Stimulated activated CD4-positive, alpha-beta T cell treated with anti-CD3 and anti-CD28 coated beads, TNF-alpha, amount 100 ng/mL, for 48 hours (primary cell): ENCODE measurements around the gene RREB1.

Experiments
- DNase-seq, 3 donors: peaks; one replicate each; pipeline ENCODE4 v3.0.0-alpha.2; 2020; ENCODE audit warnings: low read depth in 3 of 3

Gene RREB1

GRCh38 chr6:7222197-7222596 lies 114.4 kb downstream of the RREB1 start:
- no peak for DNase-seq

DNA sequence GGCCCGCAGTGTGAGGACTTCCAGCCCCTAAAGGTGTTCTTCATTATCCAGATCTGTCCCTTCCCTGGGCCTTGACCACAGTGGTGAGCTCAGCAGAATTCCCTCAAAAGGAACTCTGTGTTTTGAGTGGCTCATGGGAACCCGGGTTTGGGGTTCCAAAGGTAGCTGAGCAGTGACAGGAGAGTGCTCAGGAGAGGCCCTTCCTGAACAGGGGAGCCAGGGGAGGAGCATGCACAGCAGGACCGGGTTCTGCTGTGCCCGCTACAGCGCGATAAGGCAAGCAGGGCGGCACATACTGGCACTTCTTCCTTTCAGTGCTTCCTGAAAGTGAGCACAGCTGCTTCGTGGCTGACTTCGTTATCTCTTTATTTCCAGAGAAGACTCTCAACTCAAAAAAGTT lies 117.0 kb downstream of the RREB1 start:
- DNase-seq = no peak

DNA sequence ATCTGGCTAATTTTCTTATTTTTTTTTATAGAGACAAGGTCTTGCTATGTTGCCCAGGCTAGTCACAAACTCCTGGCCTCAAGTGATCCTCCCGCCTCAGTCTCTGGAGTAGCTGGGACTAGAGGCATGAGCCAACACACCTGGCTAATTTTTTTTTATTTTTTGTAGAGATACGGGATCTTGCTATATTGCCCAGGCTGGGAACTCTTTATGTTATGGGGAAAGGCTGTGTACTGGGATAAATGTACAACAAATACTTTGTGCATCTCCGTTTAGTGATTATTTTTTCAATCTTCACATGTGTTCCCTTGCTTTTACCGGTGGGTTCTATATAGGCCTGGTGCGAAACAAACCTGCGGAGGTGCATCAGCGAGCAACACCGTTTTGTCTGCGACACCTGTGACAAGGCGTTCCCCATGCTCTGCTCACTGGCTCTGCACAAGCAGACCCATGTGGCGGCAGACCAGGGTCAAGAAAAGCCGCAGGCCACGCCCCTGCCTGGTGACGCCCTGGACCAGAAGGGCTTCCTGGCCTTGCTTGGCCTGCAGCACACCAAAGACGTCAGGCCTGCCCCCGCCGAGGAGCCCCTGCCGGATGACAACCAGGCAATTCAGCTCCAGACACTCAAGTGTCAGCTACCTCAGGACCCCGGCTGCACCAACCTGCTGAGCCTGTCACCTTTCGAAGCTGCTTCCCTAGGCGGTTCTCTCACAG lies 121.1 kb downstream of the RREB1 start:
- DNase-seq = no peak

DNA sequence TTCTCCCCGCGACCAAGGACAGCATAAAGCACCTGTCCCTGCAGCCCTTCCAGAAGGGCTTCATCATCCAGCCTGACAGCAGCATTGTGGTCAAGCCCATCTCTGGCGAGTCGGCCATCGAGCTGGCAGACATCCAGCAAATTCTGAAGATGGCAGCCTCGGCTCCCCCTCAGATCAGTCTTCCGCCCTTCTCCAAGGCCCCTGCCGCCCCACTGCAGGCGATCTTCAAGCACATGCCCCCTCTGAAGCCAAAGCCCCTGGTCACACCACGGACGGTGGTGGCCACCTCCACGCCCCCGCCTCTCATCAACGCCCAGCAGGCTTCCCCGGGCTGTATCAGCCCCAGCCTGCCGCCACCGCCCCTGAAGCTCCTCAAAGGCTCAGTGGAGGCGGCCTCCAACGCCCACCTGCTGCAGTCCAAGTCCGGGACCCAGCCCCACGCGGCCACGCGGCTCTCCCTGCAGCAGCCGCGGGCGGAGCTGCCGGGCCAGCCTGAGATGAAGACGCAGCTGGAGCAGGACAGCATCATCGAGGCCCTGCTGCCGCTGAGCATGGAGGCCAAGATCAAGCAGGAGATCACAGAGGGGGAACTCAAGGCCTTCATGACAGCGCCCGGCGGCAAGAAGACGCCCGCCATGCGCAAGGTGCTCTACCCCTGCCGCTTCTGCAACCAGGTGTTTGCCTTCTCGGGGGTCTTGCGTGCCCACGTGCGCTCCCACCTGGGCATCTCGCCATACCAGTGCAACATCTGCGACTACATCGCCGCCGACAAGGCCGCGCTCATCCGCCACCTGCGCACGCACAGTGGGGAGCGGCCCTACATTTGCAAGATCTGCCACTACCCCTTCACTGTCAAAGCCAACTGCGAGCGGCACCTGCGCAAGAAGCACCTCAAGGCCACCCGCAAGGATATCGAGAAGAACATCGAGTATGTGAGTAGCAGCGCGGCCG lies 121.9 kb downstream of the RREB1 start:
- DNase-seq = no peak

DNA sequence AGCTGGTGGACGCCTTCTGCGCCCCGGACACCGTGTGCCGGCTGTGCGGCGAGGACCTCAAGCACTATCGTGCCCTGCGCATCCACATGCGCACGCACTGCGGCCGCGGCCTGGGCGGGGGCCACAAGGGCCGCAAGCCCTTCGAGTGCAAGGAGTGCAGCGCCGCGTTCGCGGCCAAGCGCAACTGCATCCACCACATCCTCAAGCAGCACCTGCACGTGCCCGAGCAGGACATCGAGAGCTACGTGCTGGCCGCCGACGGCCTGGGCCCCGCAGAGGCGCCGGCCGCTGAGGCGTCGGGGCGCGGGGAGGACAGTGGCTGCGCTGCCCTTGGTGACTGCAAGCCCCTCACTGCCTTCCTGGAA lies 122.5 kb downstream of the RREB1 start:
- no peak for DNase-seq

DNA sequence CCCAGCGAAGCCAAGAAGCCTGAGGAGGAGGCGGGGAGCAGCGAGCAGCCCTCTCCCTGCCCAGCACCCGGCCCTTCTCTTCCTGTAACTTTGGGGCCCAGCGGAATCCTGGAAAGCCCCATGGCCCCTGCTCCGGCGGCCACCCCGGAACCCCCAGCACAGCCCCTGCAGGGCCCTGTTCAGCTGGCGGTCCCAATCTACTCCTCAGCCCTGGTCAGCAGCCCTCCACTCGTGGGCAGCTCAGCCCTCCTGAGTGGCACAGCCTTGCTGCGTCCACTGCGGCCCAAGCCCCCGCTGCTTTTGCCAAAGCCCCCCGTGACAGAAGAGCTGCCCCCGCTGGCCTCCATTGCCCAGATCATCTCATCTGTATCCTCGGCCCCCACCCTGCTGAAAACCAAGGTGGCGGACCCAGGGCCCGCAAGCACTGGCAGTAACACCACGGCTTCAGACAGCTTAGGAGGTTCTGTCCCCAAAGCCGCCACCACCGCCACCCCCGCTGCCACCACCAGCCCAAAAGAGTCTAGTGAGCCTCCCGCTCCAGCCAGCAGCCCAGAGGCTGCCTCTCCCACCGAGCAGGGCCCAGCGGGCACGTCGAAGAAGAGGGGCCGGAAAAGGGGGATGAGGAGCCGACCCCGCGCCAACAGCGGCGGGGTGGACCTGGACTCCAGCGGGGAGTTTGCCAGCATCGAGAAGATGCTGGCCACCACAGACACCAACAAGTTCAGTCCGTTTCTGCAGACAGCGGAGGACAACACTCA lies 123.4 kb downstream of the RREB1 start:
- no peak for DNase-seq

- no peak for DNase-seq
Observed at GRCh38 chr6:7232351-7232750, 124.6 kb downstream of the RREB1 start.

DNA sequence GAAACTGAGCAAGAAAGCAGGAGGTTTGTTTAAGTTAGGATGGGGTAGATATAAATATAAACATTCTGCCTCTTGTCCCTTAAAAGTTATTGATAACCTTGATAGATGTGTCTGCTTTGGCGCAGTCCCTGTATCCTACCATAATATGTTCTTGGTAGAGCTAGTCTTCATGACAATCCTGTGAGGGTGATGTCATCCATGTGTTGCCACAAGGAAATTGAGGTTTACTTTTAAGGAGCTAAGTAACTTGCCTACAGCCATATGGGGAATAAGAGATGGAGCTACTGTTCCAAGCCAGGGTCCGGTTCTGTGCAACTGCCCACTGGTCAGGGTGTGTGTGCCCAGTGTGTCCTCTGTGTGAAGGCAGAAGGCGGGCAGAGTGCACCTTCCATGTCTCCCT lies 126.8 kb downstream of the RREB1 start:
- DNase-seq = no peak

GRCh38 chr6:7235712-7236305 lies 128.0 kb downstream of the RREB1 start:
- no peak for DNase-seq

GRCh38 chr6:7236306-7237209 lies 128.8 kb downstream of the RREB1 start:
- no peak for DNase-seq

GRCh38 chr6:7237653-7238188 lies 130.0 kb downstream of the RREB1 start:
- DNase-seq = no peak

DNA sequence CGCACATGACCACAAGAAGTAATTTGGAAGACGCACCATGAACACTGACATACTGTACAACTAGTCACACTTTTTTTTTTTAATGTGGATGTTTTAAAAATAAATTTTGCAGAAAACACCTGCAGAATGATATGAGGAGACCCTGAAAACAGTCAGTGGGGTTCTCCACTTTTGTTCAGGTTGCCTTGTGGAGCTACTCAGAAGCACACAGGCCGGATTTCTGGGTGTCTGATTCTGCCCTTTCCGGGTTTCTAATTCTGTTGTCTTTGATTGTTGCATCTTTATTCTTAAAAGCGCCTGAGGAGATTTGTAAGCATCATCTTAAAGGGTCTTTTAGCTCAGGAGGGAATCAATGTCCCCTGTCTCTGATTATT lies 130.8 kb downstream of the RREB1 start:
- DNase-seq = no peak

GRCh38 chr6:7238900-7239589 lies 131.3 kb downstream of the RREB1 start:
- DNase-seq = peak; percentile 47 to 81 (median 57)

- DNase-seq = no peak
Observed at GRCh38 chr6:7239590-7239948, 131.8 kb downstream of the RREB1 start.

GRCh38 chr6:7240351-7240750 lies 132.6 kb downstream of the RREB1 start:
- DNase-seq = no peak

- no peak for DNase-seq
Observed at GRCh38 chr6:7241160-7241559, 133.4 kb downstream of the RREB1 start.

DNA sequence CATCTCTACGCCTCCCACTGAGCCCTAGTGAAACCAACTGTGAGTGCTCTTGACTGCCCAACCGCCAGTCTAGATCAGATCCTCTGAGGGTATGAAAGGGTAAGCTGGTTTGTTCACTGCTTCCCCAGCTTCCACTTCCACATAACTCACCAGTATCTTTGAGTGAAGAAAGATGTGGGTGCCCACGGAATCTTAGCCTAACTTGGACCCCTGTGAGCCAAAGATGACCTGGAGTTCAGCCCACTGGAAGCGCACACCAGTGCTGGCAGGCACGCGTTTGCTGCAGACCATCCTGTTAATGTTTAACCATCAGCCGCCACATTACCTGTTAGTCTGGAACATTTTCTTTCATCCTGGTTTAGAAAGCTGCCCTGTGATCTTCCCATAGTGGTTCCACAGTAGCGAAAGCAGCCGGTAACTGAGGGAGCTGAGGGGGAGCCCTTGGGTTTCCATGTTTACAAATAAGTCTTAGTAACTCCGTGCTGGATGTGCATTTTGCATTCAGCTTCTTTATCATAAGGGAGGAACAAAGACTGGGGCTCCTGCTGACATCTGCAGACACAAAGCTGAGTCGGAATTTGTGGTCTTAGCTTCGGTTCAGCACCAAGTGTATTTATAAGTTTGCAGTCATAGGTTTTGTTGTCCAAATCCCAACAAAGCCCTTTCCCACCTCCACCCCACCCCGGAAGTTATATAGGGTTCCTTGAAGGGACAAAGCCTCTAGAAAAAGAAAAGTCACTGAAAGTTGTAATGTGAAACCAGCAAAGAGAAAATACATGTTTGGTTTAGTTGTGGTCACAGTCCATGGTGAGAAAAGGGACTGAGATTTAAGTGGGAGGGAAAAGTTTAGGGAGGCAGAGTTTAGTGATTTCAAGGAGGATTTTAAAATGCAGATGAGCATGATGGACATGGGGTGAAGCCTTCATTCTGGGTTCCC lies 134.2 kb downstream of the RREB1 start:
- no peak for DNase-seq

DNA sequence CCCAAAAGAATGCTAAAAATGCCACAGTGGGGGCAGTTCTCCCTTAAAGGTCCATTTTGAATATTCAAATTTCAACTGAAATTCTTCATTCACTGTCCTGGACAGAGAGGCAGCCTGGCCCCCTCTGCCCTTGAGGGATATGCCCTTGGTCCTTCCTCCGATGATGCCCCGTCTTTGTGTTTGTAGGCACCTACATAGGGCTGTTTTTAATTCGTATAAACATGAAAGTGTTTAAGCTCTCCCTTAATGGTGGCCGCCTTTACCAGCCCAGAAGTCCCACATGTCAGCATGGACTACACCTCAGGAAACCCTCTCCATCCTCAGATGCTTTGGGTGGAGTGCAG lies 135.0 kb downstream of the RREB1 start:
- no peak for DNase-seq
